Heart left ventricle (tissue), 13 donors: ENCODE measurements around the gene DHCR24.

Source experiments
- CTCF ChIP-seq, 12 donors: fragments of 200-600 bp; sonication (generic) in 4 of 12; IDR thresholded peaks; one replicate each; pipeline versions ENCODE4 v1.5.0 to v1.8.0; 2018 to 2022; ENCODE audit warnings: antibody characterized with exemption in 12 of 12, mild to moderate bottlenecking in 5 of 12
- POLR2A ChIP-seq, 2 donors: fragments of 450-650 bp; IDR thresholded peaks; one replicate each; pipeline ENCODE4 v1.6.1; 2017; ENCODE audit warnings: antibody characterized with exemption in 2 of 2, mild to moderate bottlenecking in 2 of 2, moderate library complexity in 2 of 2
- donor health status: ischemic (EF 13 %, LVEDD 7.1; RV severe dilation, severe dysfunction).
- donor health status: DM: no; HTN: yes; CAD: no.
- donor health status: DM: no; HTN: no; CAD: no.
- donor health status: ischemic (EF 25% LVEDD 6.9; RV normal size, moderate dysfunction).
- donor health status: ischemic (EF 25% LVEDD 5.7; RV mildly dilated, moderate dysfunction).
- donor health status: ischemic (EF 35%, LVEDD 5.7; RV mildly dilated, moderate dysfunction).
- donor health status: nonischemic (EF 11% LVEDD 7.7; RV severe dilation, severe dysfunction).
- donor health status: DM: yes; HTN: yes; CAD: no.
- donor health status: PGD.
- donor health status: ischemic (EF 29% LVEDD 5.4; RV normal size, mild dysfunction).
- donor health status: nonischemic (EF 23%, LVEDD 6.1; RV moderate dilation, normal function).

- TF ChIP-seq CTCF (IDR thresholded peaks at IDR 0.05): no peak
- TF ChIP-seq POLR2A (IDR thresholded peaks at IDR 0.05): no peak
Observed at GRCh38 chr1:54800041-54800898, 86.7 kb downstream of the DHCR24 start.
